Activated CD4-positive, alpha-beta T cell treated with anti-CD3 and anti-CD28 coated beads for 24 hours (primary cell): ENCODE measurements around the gene HCRTR1.

ENCODE experiments used
- DNase-seq, 2 donors: peaks; one replicate each; pipeline ENCODE4 v3.0.0-alpha.2; 2020; ENCODE audit warnings: low read depth in 2 of 2

Gene HCRTR1

GRCh38 chr1:31598980-31599379 is 18.5 kb upstream of the HCRTR1 start:
- no peak for DNase-seq

- no peak for DNase-seq
Observed at GRCh38 chr1:31600641-31601040, 16.8 kb upstream of the HCRTR1 start.

- DNase-seq, result no peak
Observed at GRCh38 chr1:31602081-31602480, 15.4 kb upstream of the HCRTR1 start.

GRCh38 chr1:31605908-31606427 is 11.5 kb upstream of the HCRTR1 start:
- DNase-seq, result no peak

GRCh38 chr1:31607360-31607759 is 10.1 kb upstream of the HCRTR1 start:
- no peak for DNase-seq

- DNase-seq, result no peak
Observed at GRCh38 chr1:31609514-31610118, 7.9 kb upstream of the HCRTR1 start.

- DNase-seq, result no peak
Observed at GRCh38 chr1:31614414-31615005, 3.0 kb upstream of the HCRTR1 start.

GRCh38 chr1:31615414-31615813 is 2.1 kb upstream of the HCRTR1 start:
- DNase-seq, result no peak

- DNase-seq, result no peak
Observed at GRCh38 chr1:31615939-31616338, 1.6 kb upstream of the HCRTR1 start.

GRCh38 chr1:31617916-31618746 is 642 bp downstream of the HCRTR1 start:
- DNase-seq, result peak; percentile 19 to 33

- DNase-seq, result no peak
Observed at GRCh38 chr1:31618916-31619846, 1.7 kb downstream of the HCRTR1 start.

- no peak for DNase-seq
Observed at GRCh38 chr1:31620631-31621497, 3.4 kb downstream of the HCRTR1 start.

GRCh38 chr1:31621498-31621820 is 4.0 kb downstream of the HCRTR1 start:
- DNase-seq, result no peak

GRCh38 chr1:31621847-31622730 is 4.6 kb downstream of the HCRTR1 start:
- DNase-seq, result no peak

GRCh38 chr1:31623365-31623764 is 5.9 kb downstream of the HCRTR1 start:
- DNase-seq, result no peak

GRCh38 chr1:31624309-31624708 is 6.8 kb downstream of the HCRTR1 start:
- no peak for DNase-seq

GRCh38 chr1:31624731-31625514 is 7.4 kb downstream of the HCRTR1 start:
- DNase-seq, result no peak

GRCh38 chr1:31625561-31626222 is 8.2 kb downstream of the HCRTR1 start:
- no peak for DNase-seq
